T-cell (primary cell): Measurements from ENCODE around the gene CACNA1A. TPM values are rescaled to one million over a fixed set of nuclear protein-coding genes. Genes with fewer than 3 reads are reported as not detected.
A peak's percentile ranks its signal among the peaks of the same experiment; 100 is the strongest.

Source experiments
- ATAC-seq, 4 experiments: fragments of 200-7000 bp in 3 of 4; fragments of 150-1000 bp in 1 of 4; cut with Tn5 transposase; replicated peaks in 1 of 4; 1 replicate in 3 of 4; 2 replicates in 1 of 4; pipeline ENCODE4 v1.10.0; 2021; ENCODE audit warnings: moderate library complexity in 3 of 4, mild to moderate bottlenecking in 2 of 4, moderate number of reproducible peaks in 1 of 4
- CTCF ChIA-PET, 2 donors: fragments of 300-600 bp; sonication (Branson Sonifier 250); formaldehyde crosslinking; loops; one replicate each; lab custom pipeline; 2022; ENCODE audit warnings: antibody characterized with exemption in 2 of 2; lab: Charles Lee
- POLR2A ChIA-PET, 2 donors: fragments of 300-600 bp; sonication (Branson Sonifier 250); formaldehyde crosslinking; loops; one replicate each; lab custom pipeline; 2022; ENCODE audit warnings: antibody characterized with exemption in 2 of 2; lab: Charles Lee
- DNase-seq, 35 experiments: peaks; one replicate each; pipeline versions ENCODE4 v3.0.0 to v3.0.0-alpha.2; 2013 to 2023
- H3K27ac ChIP-seq: one replicate; pipeline ENCODE4 v1.5.1; 2013; ENCODE audit warnings: low read length
- H3K27me3 ChIP-seq, 2 experiments: replicated peaks in 1 of 2; 1 replicate in 1 of 2; 2 replicates in 1 of 2; pipeline versions ENCODE4 v1.6.1 to v1.7.0; 2013; ENCODE audit warnings: low read length in 1 of 2, mixed read lengths in 1 of 2; ENCODE audit not compliant: control insufficient read depth in 2 of 2, insufficient read depth in 2 of 2; ENCODE audit errors: extremely low read depth in 1 of 2
- H3K36me3 ChIP-seq, 2 donors: 1 replicate in 1 of 2; 2 replicates in 1 of 2; pipeline versions ENCODE4 v1.6.1 to v1.7.0; 2013; ENCODE audit warnings: low read length in 1 of 2; ENCODE audit not compliant: control insufficient read depth in 2 of 2, insufficient read depth in 1 of 2; ENCODE audit errors: extremely low read depth in 1 of 2
- H3K4me1 ChIP-seq, 2 experiments: 1 replicate in 1 of 2; 2 replicates in 1 of 2; pipeline versions ENCODE4 v1.6.1 to v1.7.0; 2013; ENCODE audit warnings: low read length in 2 of 2, mixed read lengths in 1 of 2; ENCODE audit not compliant: insufficient read depth in 2 of 2, control insufficient read depth in 1 of 2; ENCODE audit errors: extremely low read depth in 1 of 2
- H3K4me3 ChIP-seq, 2 donors: 1 replicate in 1 of 2; 2 replicates in 1 of 2; pipeline versions ENCODE4 v1.5.1 to v1.7.0; 2013; ENCODE audit warnings: mild to moderate bottlenecking in 2 of 2, low read length in 1 of 2, moderate library complexity in 1 of 2; ENCODE audit not compliant: control insufficient read depth in 1 of 2; ENCODE audit errors: extremely low read depth in 1 of 2
- H3K9me3 ChIP-seq: 2 replicates; pipeline ENCODE4 v1.7.0; 2013
- H3K27ac Mint-ChIP-seq, 2 donors: one replicate each; pipeline ENCODE4 v1.8.0; 2020 to 2021; ENCODE audit warnings: mild to moderate bottlenecking in 2 of 2, mixed read lengths in 2 of 2
- H3K27me3 Mint-ChIP-seq, 2 donors: one replicate each; pipeline ENCODE4 v1.8.0; 2021 to 2022; ENCODE audit warnings: mixed read lengths in 2 of 2
- H3K36me3 Mint-ChIP-seq: one replicate; pipeline ENCODE4 v1.8.0; 2021; ENCODE audit warnings: mixed read lengths
- H3K4me1 Mint-ChIP-seq, 3 donors: one replicate each; pipeline ENCODE4 v1.8.0; 2020 to 2022; ENCODE audit warnings: mixed read lengths in 3 of 3, mild to moderate bottlenecking in 1 of 3
- H3K4me3 Mint-ChIP-seq, 3 donors: one replicate each; pipeline ENCODE4 v1.8.0; 2020 to 2022; ENCODE audit warnings: mild to moderate bottlenecking in 3 of 3, mixed read lengths in 3 of 3, moderate library complexity in 3 of 3
- H3K9me3 Mint-ChIP-seq, 3 donors: one replicate each; pipeline ENCODE4 v1.8.0; 2020 to 2022; ENCODE audit warnings: mixed read lengths in 3 of 3
- WGBS: methylation state at CpG from one replicate; pipeline ENCODE4 v1.1.5; 2013; ENCODE audit warnings: missing lambda C conversion rate; ENCODE audit not compliant: insufficient coverage; 5-methylcytosine and 5-hydroxymethylcytosine counted together
- total RNA-seq, 35 experiments: library from RNA in 6 of 35; stranded (reverse) in 6 of 35; fragments of 120-200 nt in 1 of 35; gene quantifications; one replicate each; pipeline versions ENCODE4 v1.2.1 to v1.2.4 and lab custom pipeline; 2013 to 2026

Gene CACNA1A
- total RNA-seq, 5 donors from 2014 or later (not counting 1 experiment from before 2014, with no cell fraction given) = 0.33 to 0.89 (median 0.51) TPM

DNA sequence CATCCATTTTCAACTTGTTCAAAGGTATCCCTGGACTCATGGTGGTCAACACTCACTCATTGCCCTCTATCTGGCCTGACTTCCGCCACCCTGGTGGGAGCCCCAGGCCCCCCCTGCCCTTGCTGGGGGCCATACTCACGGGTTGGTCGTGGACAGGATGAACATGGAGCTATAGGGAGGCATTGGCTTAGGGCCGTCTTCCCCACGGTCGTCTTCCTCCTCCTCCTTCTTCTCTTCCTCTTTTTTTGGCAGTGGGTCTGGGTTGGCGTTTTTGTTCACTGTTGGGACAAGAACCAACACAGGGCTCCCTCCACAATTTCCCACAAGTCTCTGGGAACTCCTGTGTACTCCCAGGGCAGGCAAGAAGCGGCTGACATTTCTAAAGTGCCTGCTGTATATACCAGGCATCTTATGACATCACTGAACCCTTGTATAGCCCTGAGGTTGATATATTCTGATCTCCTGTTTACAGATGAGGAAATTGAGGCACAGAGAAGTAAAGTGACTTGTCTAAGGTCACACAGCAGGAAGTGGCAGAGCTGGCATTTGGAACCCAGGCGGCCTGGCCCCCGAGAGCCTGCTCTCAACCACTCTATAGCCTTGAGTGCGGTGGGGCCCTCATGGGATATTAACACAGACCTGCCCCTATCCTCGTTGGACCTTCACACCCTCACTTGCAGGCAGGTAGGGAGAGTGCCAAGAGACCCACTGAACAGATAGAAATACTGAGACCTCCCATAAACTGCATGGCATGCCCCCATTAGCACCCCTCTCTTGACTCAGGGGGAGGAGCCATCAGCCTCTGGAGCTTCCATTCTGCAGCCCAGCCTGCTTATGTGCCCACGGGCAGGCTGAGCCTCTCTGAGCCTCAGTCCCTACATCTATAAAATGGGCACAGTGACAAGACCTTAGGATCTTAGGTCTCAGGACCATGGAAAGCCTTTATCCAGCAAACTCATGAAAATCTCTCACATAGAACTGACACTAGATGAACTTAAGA lies 221.1 kb downstream of the CACNA1A start:
- no peaks in the 10 kb centered on the region for H3K9me3 ChIP-seq
- no peaks in the 10 kb centered on the region for H3K36me3 Mint-ChIP-seq
- H3K27me3 ChIP-seq = peaks cover 0 to 40% of the 10 kb centered on the region in 2 experiments
- POLR2A ChIA-PET = no interaction called here
- ATAC-seq (no peak), DNase-seq (no peak)
- H3K27ac ChIP-seq = no peak overlapping the region
- no peaks in the 10 kb centered on the region for H3K4me1 Mint-ChIP-seq
- peaks cover 4 to 9% of the 10 kb centered on the region in 2 donors for H3K27me3 Mint-ChIP-seq
- no peaks in the 10 kb centered on the region for H3K4me1 ChIP-seq
- 76% methylated on average over 5 of the region's 13 CpGs for WGBS
- no peak overlapping the region for H3K4me3 ChIP-seq
- no peaks in the 10 kb centered on the region for H3K36me3 ChIP-seq
- no peaks in the 10 kb centered on the region for H3K9me3 Mint-ChIP-seq
- H3K4me3 Mint-ChIP-seq = no peak overlapping the region
- no peak overlapping the region for H3K27ac Mint-ChIP-seq
- CTCF ChIA-PET = no interaction called here

DNA sequence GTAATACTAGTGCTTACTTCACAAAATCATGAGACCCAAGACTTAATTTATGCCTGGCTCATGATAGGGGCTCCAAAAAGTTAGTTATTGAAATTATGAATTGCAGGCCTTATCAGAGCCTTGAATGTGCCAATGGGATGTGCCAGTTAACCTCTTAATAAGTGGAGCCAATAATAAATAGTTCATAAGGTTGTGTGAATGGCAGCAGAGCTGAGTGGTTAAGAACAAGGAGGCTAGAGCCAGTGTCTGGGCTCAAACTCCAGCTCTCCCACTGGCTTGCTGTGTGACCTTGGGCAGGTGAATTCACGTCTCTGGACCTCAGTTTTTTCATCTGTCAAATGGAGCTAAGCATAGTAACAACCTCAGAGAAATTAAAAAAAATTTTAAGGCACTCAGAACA lies 222.4 kb downstream of the CACNA1A start:
- no peak overlapping the region for H3K27ac ChIP-seq
- H3K4me3 ChIP-seq = no peak overlapping the region
- DNase-seq (no peak), ATAC-seq (no peak)
- POLR2A ChIA-PET = no interaction called here
- no peaks in the 10 kb centered on the region for H3K4me1 ChIP-seq
- no peaks in the 10 kb centered on the region for H3K36me3 Mint-ChIP-seq
- H3K36me3 ChIP-seq = no peaks in the 10 kb centered on the region
- H3K4me3 Mint-ChIP-seq = no peak overlapping the region
- H3K4me1 Mint-ChIP-seq = peaks cover 0 to under 1% (median under 1%) of the 10 kb centered on the region in 3 donors
- no peaks in the 10 kb centered on the region for H3K9me3 ChIP-seq
- no CpG with 5 or more reads among the region's 1 CpG for WGBS
- peaks cover 4 to 9% of the 10 kb centered on the region in 2 donors for H3K27me3 Mint-ChIP-seq
- CTCF ChIA-PET = interaction anchor here in 1 of 2 donors (0.6 kb wide), 1 partner anchor 188 kb away, joined by 3 read pairs; no protein-coding TSS in a partner anchor
- H3K27me3 ChIP-seq = peaks cover 0 to 38% of the 10 kb centered on the region in 2 experiments
- no peak overlapping the region for H3K27ac Mint-ChIP-seq
- H3K9me3 Mint-ChIP-seq = no peaks in the 10 kb centered on the region

DNA sequence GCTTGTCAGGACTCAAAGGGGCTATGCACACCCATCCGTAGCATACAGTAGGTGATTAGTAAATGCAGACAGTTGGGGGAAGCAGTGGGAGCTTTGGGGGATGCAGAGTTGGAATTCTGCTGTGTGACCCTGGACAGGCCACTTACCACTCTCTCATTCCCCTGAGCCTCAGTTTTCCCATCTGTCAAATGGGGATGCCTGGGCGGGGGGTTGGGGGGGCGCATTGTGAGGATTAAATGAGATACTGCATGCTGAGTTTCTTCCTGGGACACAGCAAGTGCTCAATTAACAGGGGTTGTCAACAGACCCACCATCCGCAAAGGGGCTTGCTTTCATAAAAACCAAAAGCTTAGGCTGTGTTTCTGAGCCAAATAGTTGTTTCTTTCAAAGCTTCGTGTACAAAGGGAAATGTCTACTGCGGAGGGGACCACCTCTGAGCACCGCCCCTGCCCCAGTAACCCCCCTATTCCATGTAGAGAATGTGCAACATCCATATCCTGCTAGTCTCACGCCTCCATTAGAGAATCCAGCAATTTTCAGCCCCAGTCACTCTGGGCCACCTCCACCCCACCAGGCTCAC lies 223.7 kb downstream of the CACNA1A start:
- Mint-ChIP-seq H3K27me3 (peaks cover 2 to 9% of the 10 kb centered on the region in 2 donors), H3K27ac (no peak overlapping the region), H3K9me3 (no peaks in the 10 kb centered on the region), H3K36me3 (no peaks in the 10 kb centered on the region), H3K4me1 (peaks cover 8 to 13% (median 13%) of the 10 kb centered on the region in 3 donors), H3K4me3 (no peak overlapping the region)
- ATAC-seq = no peak
- ChIA-PET POLR2A (no interaction called here), CTCF (no interaction called here)
- Histone ChIP-seq H3K27ac (no peak overlapping the region), H3K36me3 (no peaks in the 10 kb centered on the region), H3K27me3 (peaks cover 0 to 39% of the 10 kb centered on the region in 2 experiments), H3K4me3 (no peak overlapping the region), H3K4me1 (peaks cover 0 to 5% of the 10 kb centered on the region in 2 experiments), H3K9me3 (no peaks in the 10 kb centered on the region)
- no peak for DNase-seq
- WGBS = 85% methylated on average over 5 of the region's 8 CpGs

DNA sequence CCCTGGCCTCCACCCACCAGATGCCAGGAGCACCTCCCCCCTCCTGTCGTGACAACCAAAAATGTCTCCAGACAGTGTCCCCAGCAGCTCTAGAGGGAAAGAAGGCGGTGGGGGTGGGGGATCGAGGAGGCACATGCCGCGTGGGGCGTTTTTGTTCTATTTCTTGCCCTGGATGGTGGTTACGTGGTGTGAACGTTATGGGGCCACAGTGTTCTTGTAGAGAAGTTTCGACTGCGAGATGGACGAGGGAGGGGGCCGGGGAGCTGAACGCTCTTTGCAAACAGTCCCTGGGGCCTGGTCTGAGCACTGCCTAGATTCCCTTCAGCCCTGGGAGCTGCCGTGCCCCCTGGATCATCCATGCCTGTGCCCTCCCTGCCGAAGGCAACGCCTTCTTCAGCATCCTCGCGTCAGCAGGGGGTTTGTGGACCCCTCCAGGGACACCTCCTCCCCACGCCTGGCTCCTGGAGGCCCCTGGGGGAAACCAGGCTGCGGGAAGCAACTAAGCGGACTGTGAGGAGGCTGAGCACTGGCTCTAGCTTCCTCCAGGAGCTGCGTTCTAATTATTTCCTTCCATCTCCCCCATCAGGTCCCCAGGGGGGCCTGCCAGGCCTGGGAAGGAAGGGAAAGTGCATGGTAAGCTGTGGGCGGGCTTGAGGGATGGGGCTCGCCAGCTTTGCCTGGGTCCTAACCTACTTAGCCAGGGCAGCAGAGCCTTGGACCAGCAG lies 224.6 kb downstream of the CACNA1A start:
- H3K27me3 Mint-ChIP-seq = peaks cover 2 to 9% of the 10 kb centered on the region in 2 donors
- no peaks in the 10 kb centered on the region for H3K36me3 ChIP-seq
- ChIA-PET CTCF (interaction anchor here (0.6 to 0.9 kb wide), 6 partner anchors 19 to 1394 kb away, joined by 3 to 12 read pairs (median 4); no protein-coding TSS in a partner anchor), POLR2A (no interaction called here)
- no peak overlapping the region for H3K4me3 Mint-ChIP-seq
- WGBS = 28% methylated on average over 17 of the region's 24 CpGs
- no peaks in the 10 kb centered on the region for H3K9me3 Mint-ChIP-seq
- H3K9me3 ChIP-seq = no peaks in the 10 kb centered on the region
- no peak overlapping the region for H3K4me3 ChIP-seq
- H3K27me3 ChIP-seq = peaks cover 0 to 39% of the 10 kb centered on the region in 2 experiments
- peaks cover 15 to 22% (median 20%) of the 10 kb centered on the region in 3 donors for H3K4me1 Mint-ChIP-seq
- peaks cover 0 to 9% of the 10 kb centered on the region in 2 experiments for H3K4me1 ChIP-seq
- no peak overlapping the region for H3K27ac Mint-ChIP-seq
- no peak for ATAC-seq
- H3K36me3 Mint-ChIP-seq = no peaks in the 10 kb centered on the region
- no peak for DNase-seq
- no peak overlapping the region for H3K27ac ChIP-seq

DNA sequence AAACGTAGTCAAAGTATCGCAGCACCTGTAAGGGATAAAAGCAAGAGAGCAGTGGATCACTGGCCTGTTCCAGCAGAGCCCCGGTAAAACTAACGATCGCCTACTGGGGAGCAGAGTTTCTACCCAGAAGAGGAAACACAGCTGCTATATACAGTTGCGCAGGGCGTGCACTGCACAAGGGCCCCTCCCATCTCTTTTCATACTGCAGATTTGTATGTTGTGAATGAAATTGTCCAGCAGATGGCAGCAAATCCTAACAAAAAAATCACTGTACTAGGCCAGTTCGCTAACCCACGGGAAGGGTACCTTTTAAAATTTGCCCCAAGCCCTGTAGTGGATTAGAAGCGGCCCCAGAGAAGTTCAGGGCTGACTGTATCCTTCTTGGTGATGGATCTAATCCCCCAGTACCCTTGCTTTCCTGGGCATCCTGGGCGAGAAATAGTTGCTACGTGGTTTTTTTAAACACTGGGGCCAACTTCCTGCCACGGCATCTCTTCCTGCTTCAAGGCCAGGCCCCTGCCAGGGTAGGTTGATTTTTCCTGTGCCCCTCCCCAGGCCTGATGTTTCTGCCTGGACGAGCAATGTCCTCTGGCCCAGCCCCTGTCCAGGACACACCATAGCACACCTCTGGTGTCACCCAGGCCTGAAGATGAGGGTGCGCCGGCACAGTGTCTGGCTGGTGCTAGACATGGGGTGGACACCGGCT lies 229.0 kb downstream of the CACNA1A start:
- Mint-ChIP-seq H3K9me3 (no peaks in the 10 kb centered on the region), H3K36me3 (no peaks in the 10 kb centered on the region), H3K27me3 (peaks cover 0 to 5% of the 10 kb centered on the region in 2 donors), H3K4me1 (peaks cover 19 to 31% (median 22%) of the 10 kb centered on the region in 3 donors), H3K27ac (peak overlapping the region; percentile 84 to 88), H3K4me3 (peak overlapping the region; percentile 13 to 57 (median 53))
- Histone ChIP-seq H3K9me3 (no peaks in the 10 kb centered on the region), H3K27me3 (peaks cover 0 to 21% of the 10 kb centered on the region in 2 experiments), H3K36me3 (no peaks in the 10 kb centered on the region), H3K4me3 (peak overlapping the region in 1 of 2 donors; percentile 33), H3K27ac (peak overlapping the region; percentile 73), H3K4me1 (peaks cover 0 to 15% of the 10 kb centered on the region in 2 experiments)
- CTCF ChIA-PET = interaction anchor here (0.7 to 1.3 kb wide), 4 partner anchors 9 to 312 kb away, joined by 5 to 7 read pairs (median 6); no protein-coding TSS in a partner anchor
- 43% methylated on average over 7 of the region's 17 CpGs for whole genome bisulfite sequencing
- ATAC-seq = peak; percentile 86 to 89 (median 88)
- POLR2A ChIA-PET = interaction anchor here in 1 of 2 donors (0.7 kb wide), 1 partner anchor 839 kb away, joined by 3 read pairs; no protein-coding TSS in a partner anchor
- peak in 34 of 35 experiments; percentile 6 to 90 (median 48) for DNase-seq
